HEK293 (cell line): ENCODE results near the gene ACTG1.

Source experiments
- CTCF ChIA-PET: fragments of 350-600 bp; formaldehyde crosslinking; extraction: SDS; loops from one replicate; lab custom pipeline; 2021; ENCODE audit warnings: antibody characterized with exemption; lab: Yijun Ruan, JAX
- POLR2A ChIA-PET: fragments of 300-600 bp; formaldehyde crosslinking; extraction: SDS; loops from one replicate; lab custom pipeline; 2020; ENCODE audit warnings: antibody characterized with exemption, inconsistent platforms; lab: Yijun Ruan, JAX
- H3K27ac ChIP-seq: fragments of 200-500 bp; sonication (Bioruptor generic); 2 replicates; pipeline ENCODE4 v1.5.1; 2014; ENCODE audit warnings: low read depth, low read length, control low read depth, inconsistent platforms; ENCODE audit errors: extremely low read depth
- H3K36me3 ChIP-seq, 2 experiments: fragments of 200-500 bp in 1 of 2; sonication (Bioruptor generic) in 1 of 2; 1 replicate in 1 of 2; 2 replicates in 1 of 2; pipeline ENCODE4 v1.5.1; 2014 to 2017; ENCODE audit warnings: inconsistent platforms in 2 of 2, low read length in 2 of 2; ENCODE audit not compliant: control insufficient read depth in 2 of 2, insufficient read depth in 1 of 2
- H3K4me1 ChIP-seq: fragments of 200-500 bp; sonication (Bioruptor generic); 2 replicates; pipeline ENCODE4 v1.5.1; 2014; ENCODE audit warnings: mild to moderate bottlenecking, low read length, inconsistent platforms; ENCODE audit not compliant: control insufficient read depth, insufficient read depth
- H3K4me3 ChIP-seq: 2 replicates; pipeline ENCODE4 v1.5.1; 2011; ENCODE audit warnings: low read depth, mild to moderate bottlenecking, control low read depth, low read length, moderate library complexity
- H3K9me3 ChIP-seq: fragments of 200-500 bp; sonication (Bioruptor generic); 2 replicates; pipeline ENCODE4 v1.5.1; 2014; ENCODE audit warnings: low read depth, low read length, inconsistent platforms; ENCODE audit not compliant: control insufficient read depth, insufficient read depth
- GLIS1 ChIP-seq: fragments of 450-650 bp; formaldehyde crosslinking; IDR thresholded peaks from 2 replicates; pipeline ENCODE4 v1.5.1; 2016; ENCODE audit warnings: missing biosample characterization, missing genetic modification characterization
- KLF9 ChIP-seq: fragments of 450-650 bp; formaldehyde crosslinking; IDR thresholded peaks from 2 replicates; pipeline ENCODE4 v1.5.1; 2016; ENCODE audit warnings: missing biosample characterization, missing genetic modification characterization, low read depth
- SCRT2 ChIP-seq: fragments of 450-650 bp; formaldehyde crosslinking; IDR thresholded peaks from 2 replicates; pipeline ENCODE4 v1.5.1; 2016; ENCODE audit warnings: missing biosample characterization, missing genetic modification characterization
- WT1 ChIP-seq: fragments of 450-650 bp; formaldehyde crosslinking; IDR thresholded peaks from 2 replicates; pipeline ENCODE4 v1.5.1; 2016; ENCODE audit warnings: missing biosample characterization, missing genetic modification characterization
- ZBTB20 ChIP-seq: fragments of 450-650 bp; formaldehyde crosslinking; IDR thresholded peaks from 2 replicates; pipeline ENCODE4 v1.5.1; 2016; ENCODE audit warnings: missing biosample characterization, missing genetic modification characterization
- ZFP41 ChIP-seq: fragments of 450-650 bp; formaldehyde crosslinking; IDR thresholded peaks from 2 replicates; pipeline ENCODE4 v1.5.1; 2016; ENCODE audit warnings: missing biosample characterization, missing genetic modification characterization, borderline replicate concordance
- ZNF169 ChIP-seq: fragments of 450-650 bp; formaldehyde crosslinking; IDR thresholded peaks from 2 replicates; pipeline ENCODE4 v1.5.1; 2016; ENCODE audit warnings: missing biosample characterization, missing genetic modification characterization
- ZNF184 ChIP-seq: fragments of 450-650 bp; IDR thresholded peaks from 2 replicates; pipeline ENCODE4 v1.5.1; 2018; ENCODE audit warnings: missing biosample characterization, mild to moderate bottlenecking, missing genetic modification characterization
- ZNF2 ChIP-seq: fragments of 450-650 bp; formaldehyde crosslinking; IDR thresholded peaks from 2 replicates; pipeline ENCODE4 v1.5.1; 2016; ENCODE audit warnings: missing biosample characterization, missing genetic modification characterization
- ZNF202 ChIP-seq: fragments of 450-650 bp; formaldehyde crosslinking; IDR thresholded peaks from 2 replicates; pipeline ENCODE4 v1.5.1; 2016; ENCODE audit warnings: missing biosample characterization, missing genetic modification characterization, borderline replicate concordance
- ZNF335 ChIP-seq: fragments of 450-650 bp; formaldehyde crosslinking; conservative IDR thresholded peaks from 2 replicates; pipeline ENCODE4 v1.5.1; 2016; ENCODE audit warnings: missing biosample characterization, missing genetic modification characterization
- ZNF366 ChIP-seq: fragments of 450-650 bp; formaldehyde crosslinking; conservative IDR thresholded peaks from 2 replicates; pipeline ENCODE4 v1.5.1; 2016; ENCODE audit warnings: missing biosample characterization, missing genetic modification characterization
- ZNF433 ChIP-seq: fragments of 450-650 bp; formaldehyde crosslinking; IDR thresholded peaks from 2 replicates; pipeline ENCODE4 v1.5.1; 2016; ENCODE audit warnings: missing biosample characterization, missing genetic modification characterization, low read depth
- ZNF521 ChIP-seq: fragments of 450-650 bp; formaldehyde crosslinking; IDR thresholded peaks from 2 replicates; pipeline ENCODE4 v1.5.1; 2017; ENCODE audit warnings: missing biosample characterization, mild to moderate bottlenecking, missing genetic modification characterization
- ZNF561 ChIP-seq: fragments of 450-650 bp; IDR thresholded peaks from 2 replicates; pipeline ENCODE4 v1.5.1; 2018; ENCODE audit warnings: missing biosample characterization, missing genetic modification characterization, borderline replicate concordance
- ZNF658 ChIP-seq: fragments of 450-650 bp; formaldehyde crosslinking; IDR thresholded peaks from 2 replicates; pipeline ENCODE4; 2016; ENCODE audit warnings: missing biosample characterization, missing genetic modification characterization
- ZNF677 ChIP-seq: fragments of 450-650 bp; IDR thresholded peaks from 2 replicates; pipeline ENCODE4 v1.5.0; 2018; ENCODE audit warnings: missing biosample characterization, mild to moderate bottlenecking, missing genetic modification characterization, moderate library complexity
- ZNF830 ChIP-seq: fragments of 450-650 bp; IDR thresholded peaks from 2 replicates; pipeline ENCODE4 v1.5.0; 2018; ENCODE audit warnings: missing biosample characterization, missing genetic modification characterization, low read depth, mild to moderate bottlenecking, moderate library complexity
- TF ChIP-seq, protein P1 (sequence below): fragments of 450-650 bp; formaldehyde crosslinking; IDR thresholded peaks from 2 replicates; pipeline ENCODE4 v1.5.1; 2016; ENCODE audit warnings: missing biosample characterization, missing genetic modification characterization, borderline replicate concordance
- TF ChIP-seq, protein P2 (sequence below): fragments of 450-650 bp; formaldehyde crosslinking; IDR thresholded peaks from 2 replicates; pipeline ENCODE4 v1.5.1; 2017; ENCODE audit warnings: missing biosample characterization, missing genetic modification characterization
- TF ChIP-seq, protein P3 (sequence below): fragments of 450-650 bp; formaldehyde crosslinking; conservative IDR thresholded peaks from 2 replicates; pipeline ENCODE4 v1.5.1; 2016; ENCODE audit warnings: low read depth, missing biosample characterization, missing genetic modification characterization
- TF ChIP-seq, protein P4 (sequence below): fragments of 450-650 bp; formaldehyde crosslinking; IDR thresholded peaks from 2 replicates; pipeline ENCODE4 v1.5.1; 2016; ENCODE audit warnings: missing biosample characterization, missing genetic modification characterization

Gene ACTG1

DNA sequence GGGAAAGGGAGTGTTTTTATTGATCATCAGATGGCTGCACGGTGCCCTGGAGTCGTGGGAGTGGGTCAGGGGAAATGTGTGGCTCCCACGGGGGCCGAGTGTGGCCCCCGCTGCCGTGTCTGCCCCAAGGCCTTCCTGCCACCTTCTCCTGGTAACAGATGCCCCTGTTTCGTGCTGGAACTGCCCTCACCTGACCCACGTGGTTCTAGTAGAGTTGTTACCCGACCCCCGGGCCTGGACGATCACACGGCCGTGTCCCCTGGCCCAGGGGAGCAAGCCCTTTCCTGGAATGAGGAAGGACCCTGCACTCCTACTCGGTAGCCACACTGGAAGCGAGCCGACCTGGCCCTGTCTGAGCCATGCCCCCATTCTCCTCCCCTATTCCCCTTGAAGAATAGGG is 37.6 kb downstream of the ACTG1 start (continued):
- TF ChIP-seq, protein P1, sequence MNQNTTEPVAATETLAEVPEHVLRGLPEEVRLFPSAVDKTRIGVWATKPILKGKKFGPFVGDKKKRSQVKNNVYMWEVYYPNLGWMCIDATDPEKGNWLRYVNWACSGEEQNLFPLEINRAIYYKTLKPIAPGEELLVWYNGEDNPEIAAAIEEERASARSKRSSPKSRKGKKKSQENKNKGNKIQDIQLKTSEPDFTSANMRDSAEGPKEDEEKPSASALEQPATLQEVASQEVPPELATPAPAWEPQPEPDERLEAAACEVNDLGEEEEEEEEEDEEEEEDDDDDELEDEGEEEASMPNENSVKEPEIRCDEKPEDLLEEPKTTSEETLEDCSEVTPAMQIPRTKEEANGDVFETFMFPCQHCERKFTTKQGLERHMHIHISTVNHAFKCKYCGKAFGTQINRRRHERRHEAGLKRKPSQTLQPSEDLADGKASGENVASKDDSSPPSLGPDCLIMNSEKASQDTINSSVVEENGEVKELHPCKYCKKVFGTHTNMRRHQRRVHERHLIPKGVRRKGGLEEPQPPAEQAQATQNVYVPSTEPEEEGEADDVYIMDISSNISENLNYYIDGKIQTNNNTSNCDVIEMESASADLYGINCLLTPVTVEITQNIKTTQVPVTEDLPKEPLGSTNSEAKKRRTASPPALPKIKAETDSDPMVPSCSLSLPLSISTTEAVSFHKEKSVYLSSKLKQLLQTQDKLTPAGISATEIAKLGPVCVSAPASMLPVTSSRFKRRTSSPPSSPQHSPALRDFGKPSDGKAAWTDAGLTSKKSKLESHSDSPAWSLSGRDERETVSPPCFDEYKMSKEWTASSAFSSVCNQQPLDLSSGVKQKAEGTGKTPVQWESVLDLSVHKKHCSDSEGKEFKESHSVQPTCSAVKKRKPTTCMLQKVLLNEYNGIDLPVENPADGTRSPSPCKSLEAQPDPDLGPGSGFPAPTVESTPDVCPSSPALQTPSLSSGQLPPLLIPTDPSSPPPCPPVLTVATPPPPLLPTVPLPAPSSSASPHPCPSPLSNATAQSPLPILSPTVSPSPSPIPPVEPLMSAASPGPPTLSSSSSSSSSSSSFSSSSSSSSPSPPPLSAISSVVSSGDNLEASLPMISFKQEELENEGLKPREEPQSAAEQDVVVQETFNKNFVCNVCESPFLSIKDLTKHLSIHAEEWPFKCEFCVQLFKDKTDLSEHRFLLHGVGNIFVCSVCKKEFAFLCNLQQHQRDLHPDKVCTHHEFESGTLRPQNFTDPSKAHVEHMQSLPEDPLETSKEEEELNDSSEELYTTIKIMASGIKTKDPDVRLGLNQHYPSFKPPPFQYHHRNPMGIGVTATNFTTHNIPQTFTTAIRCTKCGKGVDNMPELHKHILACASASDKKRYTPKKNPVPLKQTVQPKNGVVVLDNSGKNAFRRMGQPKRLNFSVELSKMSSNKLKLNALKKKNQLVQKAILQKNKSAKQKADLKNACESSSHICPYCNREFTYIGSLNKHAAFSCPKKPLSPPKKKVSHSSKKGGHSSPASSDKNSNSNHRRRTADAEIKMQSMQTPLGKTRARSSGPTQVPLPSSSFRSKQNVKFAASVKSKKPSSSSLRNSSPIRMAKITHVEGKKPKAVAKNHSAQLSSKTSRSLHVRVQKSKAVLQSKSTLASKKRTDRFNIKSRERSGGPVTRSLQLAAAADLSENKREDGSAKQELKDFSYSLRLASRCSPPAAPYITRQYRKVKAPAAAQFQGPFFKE (tag by site-specific recombination), result no peak
- TF ChIP-seq ZFP41, result no peak
- TF ChIP-seq, protein P2, sequence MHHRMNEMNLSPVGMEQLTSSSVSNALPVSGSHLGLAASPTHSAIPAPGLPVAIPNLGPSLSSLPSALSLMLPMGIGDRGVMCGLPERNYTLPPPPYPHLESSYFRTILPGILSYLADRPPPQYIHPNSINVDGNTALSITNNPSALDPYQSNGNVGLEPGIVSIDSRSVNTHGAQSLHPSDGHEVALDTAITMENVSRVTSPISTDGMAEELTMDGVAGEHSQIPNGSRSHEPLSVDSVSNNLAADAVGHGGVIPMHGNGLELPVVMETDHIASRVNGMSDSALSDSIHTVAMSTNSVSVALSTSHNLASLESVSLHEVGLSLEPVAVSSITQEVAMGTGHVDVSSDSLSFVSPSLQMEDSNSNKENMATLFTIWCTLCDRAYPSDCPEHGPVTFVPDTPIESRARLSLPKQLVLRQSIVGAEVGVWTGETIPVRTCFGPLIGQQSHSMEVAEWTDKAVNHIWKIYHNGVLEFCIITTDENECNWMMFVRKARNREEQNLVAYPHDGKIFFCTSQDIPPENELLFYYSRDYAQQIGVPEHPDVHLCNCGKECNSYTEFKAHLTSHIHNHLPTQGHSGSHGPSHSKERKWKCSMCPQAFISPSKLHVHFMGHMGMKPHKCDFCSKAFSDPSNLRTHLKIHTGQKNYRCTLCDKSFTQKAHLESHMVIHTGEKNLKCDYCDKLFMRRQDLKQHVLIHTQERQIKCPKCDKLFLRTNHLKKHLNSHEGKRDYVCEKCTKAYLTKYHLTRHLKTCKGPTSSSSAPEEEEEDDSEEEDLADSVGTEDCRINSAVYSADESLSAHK (tag by site-specific recombination), result no peak
- no peak for TF ChIP-seq ZNF184
- no peak for TF ChIP-seq GLIS1 (tag by site-specific recombination)
- no peak for TF ChIP-seq ZNF677
- no peak for TF ChIP-seq ZBTB20 (tag by site-specific recombination)
- no peak for TF ChIP-seq ZNF202
- TF ChIP-seq ZNF521 (tag by site-specific recombination), result no peak
- no peak for TF ChIP-seq KLF9 (tag by site-specific recombination)
- TF ChIP-seq ZNF658 (tag by site-specific recombination), result no peak
- no peak for TF ChIP-seq ZNF335 (tag by site-specific recombination)
- TF ChIP-seq WT1 (tag by site-specific recombination), result no peak
- TF ChIP-seq, all 188 proteins: peak for 0

- H3K9me3 ChIP-seq, result no peaks in the 10 kb centered on the region
- CTCF ChIA-PET, result interaction anchor here (0.6 to 2.4 kb wide), 4 partner anchors 12 to 364 kb away, joined by 3 to 15 read pairs (median 4); no protein-coding TSS in a partner anchor
- H3K27ac ChIP-seq, result no peak overlapping the region
- POLR2A ChIA-PET, result interaction anchor here (0.5 to 0.6 kb wide), 2 partner anchors 14 to 105 kb away, joined by 3 to 4 read pairs; no protein-coding TSS in a partner anchor
- TF ChIP-seq SCRT2 (tag by site-specific recombination) (peak; percentile 73), ZNF561 (tag by site-specific recombination) (no peak), ZNF366 (tag by site-specific recombination) (no peak), ZNF169 (tag by site-specific recombination) (no peak), ZNF2 (tag by site-specific recombination) (no peak), ZNF433 (tag by site-specific recombination) (no peak), ZNF830 (no peak)
- TF ChIP-seq, protein P3, sequence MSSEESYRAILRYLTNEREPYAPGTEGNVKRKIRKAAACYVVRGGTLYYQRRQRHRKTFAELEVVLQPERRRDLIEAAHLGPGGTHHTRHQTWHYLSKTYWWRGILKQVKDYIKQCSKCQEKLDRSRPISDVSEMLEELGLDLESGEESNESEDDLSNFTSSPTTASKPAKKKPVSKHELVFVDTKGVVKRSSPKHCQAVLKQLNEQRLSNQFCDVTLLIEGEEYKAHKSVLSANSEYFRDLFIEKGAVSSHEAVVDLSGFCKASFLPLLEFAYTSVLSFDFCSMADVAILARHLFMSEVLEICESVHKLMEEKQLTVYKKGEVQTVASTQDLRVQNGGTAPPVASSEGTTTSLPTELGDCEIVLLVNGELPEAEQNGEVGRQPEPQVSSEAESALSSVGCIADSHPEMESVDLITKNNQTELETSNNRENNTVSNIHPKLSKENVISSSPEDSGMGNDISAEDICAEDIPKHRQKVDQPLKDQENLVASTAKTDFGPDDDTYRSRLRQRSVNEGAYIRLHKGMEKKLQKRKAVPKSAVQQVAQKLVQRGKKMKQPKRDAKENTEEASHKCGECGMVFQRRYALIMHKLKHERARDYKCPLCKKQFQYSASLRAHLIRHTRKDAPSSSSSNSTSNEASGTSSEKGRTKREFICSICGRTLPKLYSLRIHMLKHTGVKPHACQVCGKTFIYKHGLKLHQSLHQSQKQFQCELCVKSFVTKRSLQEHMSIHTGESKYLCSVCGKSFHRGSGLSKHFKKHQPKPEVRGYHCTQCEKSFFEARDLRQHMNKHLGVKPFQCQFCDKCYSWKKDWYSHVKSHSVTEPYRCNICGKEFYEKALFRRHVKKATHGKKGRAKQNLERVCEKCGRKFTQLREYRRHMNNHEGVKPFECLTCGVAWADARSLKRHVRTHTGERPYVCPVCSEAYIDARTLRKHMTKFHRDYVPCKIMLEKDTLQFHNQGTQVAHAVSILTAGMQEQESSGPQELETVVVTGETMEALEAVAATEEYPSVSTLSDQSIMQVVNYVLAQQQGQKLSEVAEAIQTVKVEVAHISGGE, result no peak
- TF ChIP-seq, protein P4, sequence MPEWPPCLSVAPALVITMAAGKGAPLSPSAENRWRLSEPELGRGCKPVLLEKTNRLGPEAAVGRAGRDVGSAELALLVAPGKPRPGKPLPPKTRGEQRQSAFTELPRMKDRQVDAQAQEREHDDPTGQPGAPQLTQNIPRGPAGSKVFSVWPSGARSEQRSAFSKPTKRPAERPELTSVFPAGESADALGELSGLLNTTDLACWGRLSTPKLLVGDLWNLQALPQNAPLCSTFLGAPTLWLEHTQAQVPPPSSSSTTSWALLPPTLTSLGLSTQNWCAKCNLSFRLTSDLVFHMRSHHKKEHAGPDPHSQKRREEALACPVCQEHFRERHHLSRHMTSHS (tag by site-specific recombination), result no peak
- no peaks in the 10 kb centered on the region for H3K36me3 ChIP-seq
- H3K4me1 ChIP-seq, result no peaks in the 10 kb centered on the region
- H3K4me3 ChIP-seq, result no peak overlapping the region
Observed at GRCh38 chr17:81473019-81473418, 39.6 kb downstream of the ACTG1 start.
